ENCODE measurements around the gene VAMP2. TPM values are rescaled to one million over a fixed set of nuclear protein-coding genes. Genes with fewer than 3 reads are reported as not detected.

Gene VAMP2
- total and polyA plus RNA-seq, 2 of the 4 experiments (the other 2 are of a cell fraction), result 2.3 to 33.3 TPM

- H3K4me2 ChIP-seq (ENCODE audit: low read depth, low read length), result peak overlapping the region; percentile 96
- CTCF ChIA-PET, result interaction anchor here (0.6 to 1.5 kb wide), 3 partner anchors 9 to 32 kb away, joined by 3 read pairs; no protein-coding TSS in a partner anchor
- H2AFZ ChIP-seq (replicated peaks; ENCODE audit: low read length, poor library complexity), result peak overlapping the region; percentile 88
- no peaks in the 10 kb centered on the region for H3K9me3 ChIP-seq (ENCODE audit: control insufficient read depth, insufficient read depth, low read length)
- peaks cover 9% of the 10 kb centered on the region for H4K20me1 ChIP-seq (ENCODE audit: insufficient read depth, low read length)
- no peaks in the 10 kb centered on the region for H3K27me3 ChIP-seq (ENCODE audit: control insufficient read depth, insufficient read depth, low read length)
- intact Hi-C loops (cut with micrococcal nuclease), result no loop called here
- H3K4ac ChIP-seq (ENCODE audit: low read depth, low read length), result peak overlapping the region; percentile 83
- peak overlapping the region; percentile 77 for H3K23ac ChIP-seq (ENCODE audit: low read depth, low read length)
- peak overlapping the region; percentile 71 for H2AK5ac ChIP-seq (ENCODE audit: low read depth, low read length)
- BruUV-seq (replicated peaks), result no TSS peak
- peaks cover 21% of the 10 kb centered on the region for H3K4me1 ChIP-seq (ENCODE audit: control insufficient read depth, insufficient read depth, low read length)
- peak overlapping the region; percentile 73 for H3K27ac ChIP-seq (ENCODE audit: insufficient read depth, low read length)
- H3K36me3 ChIP-seq (ENCODE audit: control insufficient read depth, insufficient read depth, low read length), result peaks cover 32% of the 10 kb centered on the region
- peak overlapping the region; percentile 53; the same call in 1 of the 2 replicates for H2BK120ac ChIP-seq (ENCODE audit: low read depth, low read length)
- peak overlapping the region; percentile 76 for H3K9ac ChIP-seq (ENCODE audit: low read depth, low read length)
- H3K14ac ChIP-seq (replicated peaks; ENCODE audit: low read depth, low read length), result peak overlapping the region; percentile 77
- TF ChIP-seq FOS (IDR thresholded peaks at IDR 0.05; ENCODE audit: low read depth, low read length), result no peak
- no peak for TF ChIP-seq CEBPB (IDR thresholded peaks at IDR 0.05; ENCODE audit: low read depth, low read length)
- peak; percentile 98 for TF ChIP-seq MAZ (IDR thresholded peaks at IDR 0.05; ENCODE audit: borderline replicate concordance, low read depth, low read length)
- peak; percentile 84 for TF ChIP-seq BHLHE40 (IDR thresholded peaks at IDR 0.05; ENCODE audit: low read depth, low read length)
- peak; percentile 84 for TF ChIP-seq MAFK (IDR thresholded peaks at IDR 0.05; ENCODE audit: low read depth, low read length)
- peak; percentile 7; the same call in 1 of the 2 replicates for TF ChIP-seq SMC3 (IDR thresholded peaks at IDR 0.05; ENCODE audit: low read depth, low read length)
- TF ChIP-seq NFE2L2 (IDR thresholded peaks at IDR 0.05; ENCODE audit: low read depth, low read length), result no peak
- peak; percentile 80 for TF ChIP-seq RFX5 (IDR thresholded peaks at IDR 0.05; ENCODE audit: low read depth, low read length)
- no peak for TF ChIP-seq RAD21 (IDR thresholded peaks at IDR 0.05; ENCODE audit: low read length)
- TF ChIP-seq, protein P1, sequence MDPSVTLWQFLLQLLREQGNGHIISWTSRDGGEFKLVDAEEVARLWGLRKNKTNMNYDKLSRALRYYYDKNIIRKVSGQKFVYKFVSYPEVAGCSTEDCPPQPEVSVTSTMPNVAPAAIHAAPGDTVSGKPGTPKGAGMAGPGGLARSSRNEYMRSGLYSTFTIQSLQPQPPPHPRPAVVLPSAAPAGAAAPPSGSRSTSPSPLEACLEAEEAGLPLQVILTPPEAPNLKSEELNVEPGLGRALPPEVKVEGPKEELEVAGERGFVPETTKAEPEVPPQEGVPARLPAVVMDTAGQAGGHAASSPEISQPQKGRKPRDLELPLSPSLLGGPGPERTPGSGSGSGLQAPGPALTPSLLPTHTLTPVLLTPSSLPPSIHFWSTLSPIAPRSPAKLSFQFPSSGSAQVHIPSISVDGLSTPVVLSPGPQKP (IDR thresholded peaks at IDR 0.05; ENCODE audit: borderline replicate concordance, low read depth, low read length), result no peak
- TF ChIP-seq, protein P2, sequence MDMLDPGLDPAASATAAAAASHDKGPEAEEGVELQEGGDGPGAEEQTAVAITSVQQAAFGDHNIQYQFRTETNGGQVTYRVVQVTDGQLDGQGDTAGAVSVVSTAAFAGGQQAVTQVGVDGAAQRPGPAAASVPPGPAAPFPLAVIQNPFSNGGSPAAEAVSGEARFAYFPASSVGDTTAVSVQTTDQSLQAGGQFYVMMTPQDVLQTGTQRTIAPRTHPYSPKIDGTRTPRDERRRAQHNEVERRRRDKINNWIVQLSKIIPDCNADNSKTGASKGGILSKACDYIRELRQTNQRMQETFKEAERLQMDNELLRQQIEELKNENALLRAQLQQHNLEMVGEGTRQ (IDR thresholded peaks at IDR 0.05; ENCODE audit: low read depth, low read length), result peak; percentile 58
- peak; percentile 95 for TF ChIP-seq MXI1 (IDR thresholded peaks at IDR 0.05; ENCODE audit: borderline replicate concordance, low read depth, low read length)
- peak; percentile 95 for TF ChIP-seq POLR2A (IDR thresholded peaks at IDR 0.05; ENCODE audit: low read depth, low read length)
- no peak for TF ChIP-seq RCOR1 (IDR thresholded peaks at IDR 0.05; ENCODE audit: insufficient replicate concordance, low read length)
- no peak for TF ChIP-seq CHD1 (IDR thresholded peaks at IDR 0.05; ENCODE audit: low read depth, low read length)
- peak overlapping the region in 1 of 2 experiments; percentile 79; a peak in 2 of 4 replicates for H4K8ac ChIP-seq (ENCODE audit: low read depth in 2 of 2, low read length in 2 of 2)
- H3K9me1 ChIP-seq (ENCODE audit: insufficient read depth, low read length), result peaks cover 22% of the 10 kb centered on the region
- peaks cover 3 to 37% of the 10 kb centered on the region in 2 experiments; a peak in 2 of 4 replicates for H3K79me1 ChIP-seq (ENCODE audit: low read depth in 1 of 2, low read length in 2 of 2)
- DNase-seq (peak; percentile 90), ATAC-seq (ENCODE audit: low read depth) (peak; percentile 53)
- in situ Hi-C loops (cut with MboI; ENCODE audit: low sequenced_read_pairs), result loop anchor here (25.0 kb wide), 1 partner anchor 914 kb away; the partner anchor contains the start of genes DVL2, GABARAP and PHF23
- H2BK5ac ChIP-seq (ENCODE audit: low read depth, low read length, poor library complexity, severe bottlenecking), result peak overlapping the region; percentile 59
- H2BK15ac ChIP-seq (ENCODE audit: low read depth, low read length), result peak overlapping the region; percentile 40; the same call in 1 of the 3 replicates
- peak overlapping the region; percentile 24; the same call in 1 of the 2 replicates for H3K18ac ChIP-seq (ENCODE audit: low read depth, low read length)
- H2BK20ac ChIP-seq (ENCODE audit: low read depth, low read length), result no peak overlapping the region
- H4K5ac ChIP-seq (ENCODE audit: low read depth, low read length), result peak overlapping the region; percentile 9
- POLR2A ChIA-PET (ENCODE audit: unreplicated experiment), result interaction anchor here (0.5 kb wide), 1 partner anchor 97 kb away, joined by 3 read pairs; the partner anchor contains the start of gene CTC1
- peak overlapping the region; percentile 73 for H4K91ac ChIP-seq (ENCODE audit: insufficient read depth, low read depth, low read length)
- no peak overlapping the region for H3K56ac ChIP-seq (ENCODE audit: extremely low read depth, insufficient read depth, low read length)
- H3K4me3 ChIP-seq (ENCODE audit: insufficient read depth, low read depth, low read length), result peak overlapping the region; percentile 59
- peak overlapping the region; percentile 90 for H2AK9ac ChIP-seq (replicated peaks; ENCODE audit: low read depth, low read length, poor library complexity)
- 0% methylated on average over 9 of the region's 38 CpGs; no CpG with 5 or more reads in 1 of the 2 experiments for WGBS, 2 experiments (ENCODE audit: extremely low coverage in 2 of 2, insufficient read length in 1 of 2)
- dilution Hi-C loops (cut with HindIII; ENCODE audit: low sequenced_read_pairs, unreplicated experiment), result no loop called here
Measured at GRCh38 chr17:8151120-8151640, 11.6 kb downstream of the VAMP2 start.
